Measurements from ENCODE around the gene ZBTB11.
"Not testable (repeated sequence)": the region's sequence is repeated elsewhere in the genome, so short reads cannot be mapped to it uniquely, and the experiment has no call there.

ZBTB11 gene

DNA sequence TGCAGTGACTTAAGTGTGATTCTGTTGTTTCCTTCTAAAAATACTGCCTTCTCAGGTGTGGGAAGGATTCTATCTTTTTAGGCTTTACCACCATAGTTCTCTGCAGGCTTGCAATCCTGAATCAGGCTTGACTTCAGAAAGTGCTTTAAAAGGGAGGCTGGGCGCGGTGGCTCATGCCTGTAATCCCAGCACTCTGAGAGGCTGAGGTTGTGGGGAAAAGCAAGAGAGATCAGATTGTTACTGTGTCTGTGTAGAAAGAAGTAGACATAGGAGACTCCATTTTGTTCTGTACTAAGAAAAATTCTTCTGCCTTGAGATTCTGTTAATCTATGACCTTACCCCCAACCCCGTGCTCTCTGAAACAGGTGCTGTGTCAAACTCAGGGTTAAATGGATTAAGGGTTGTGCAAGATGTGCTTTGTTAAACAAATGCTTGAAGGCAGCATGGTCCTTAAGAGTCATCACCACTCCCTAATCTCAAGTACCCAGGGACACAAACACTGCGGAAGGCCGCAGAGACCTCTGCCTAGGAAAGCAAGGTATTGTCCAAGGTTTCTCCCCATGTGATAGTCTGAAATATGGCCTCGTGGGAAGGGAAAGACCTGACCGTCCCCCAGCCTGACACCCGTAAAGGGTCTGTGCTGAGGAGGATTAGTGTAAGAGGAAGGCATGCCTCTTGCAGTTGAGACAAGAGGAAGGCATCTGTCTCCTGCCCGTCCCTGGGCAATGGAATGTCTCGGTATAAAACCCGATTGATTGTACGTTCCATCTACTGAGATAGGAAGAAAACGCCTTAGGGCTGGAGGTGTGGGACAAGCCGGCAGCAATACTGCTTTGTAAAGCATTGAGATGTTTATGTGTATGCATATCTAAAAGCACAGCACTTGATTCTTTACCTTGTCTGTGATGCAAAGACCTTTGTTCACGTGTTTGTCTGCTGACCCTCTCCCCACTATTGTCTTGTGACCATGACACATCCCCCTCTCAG lies 15.0 kb upstream of the ZBTB11 start:
- DNase-seq, result not testable (repeated sequence)

DNA sequence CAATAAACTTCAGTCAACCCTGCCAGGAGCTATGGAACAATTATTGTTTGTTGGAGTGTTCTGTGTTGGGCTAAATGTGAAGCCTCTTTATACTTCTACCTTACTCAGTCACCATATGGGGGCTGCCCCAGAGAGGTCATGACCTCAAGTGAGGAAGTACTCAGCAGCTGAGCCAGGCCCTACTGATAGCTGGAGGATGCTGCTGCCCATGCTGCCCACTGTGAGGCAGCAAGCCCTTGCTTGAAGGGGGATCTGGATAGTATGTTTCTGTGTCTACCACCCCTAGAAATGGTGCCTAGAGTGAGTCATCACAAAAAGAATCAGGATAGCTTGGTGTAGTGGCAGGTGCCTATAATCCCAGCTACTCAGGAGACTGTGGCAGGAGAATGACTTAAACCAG lies 14.0 kb upstream of the ZBTB11 start:
- DNase-seq, result no peak

DNA sequence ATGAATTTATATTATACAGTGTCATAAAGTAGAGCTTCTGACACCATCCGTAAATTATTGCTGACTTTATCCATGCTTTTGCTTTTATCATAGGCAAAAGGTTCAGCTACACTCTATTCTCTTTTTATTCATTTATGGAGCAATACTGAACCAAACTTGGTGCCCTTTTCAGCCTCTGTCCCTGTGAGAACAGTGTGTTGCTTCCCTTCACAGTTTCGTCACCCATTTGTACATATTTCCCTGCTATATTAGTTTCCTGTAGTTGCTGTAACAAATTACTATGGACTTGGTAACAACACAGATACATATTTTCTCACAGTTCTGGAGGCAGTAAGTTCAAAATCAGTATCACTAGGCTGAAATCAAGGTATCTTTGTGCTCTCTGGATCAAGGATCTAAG lies 12.4 kb upstream of the ZBTB11 start:
- no peak for DNase-seq

DNA sequence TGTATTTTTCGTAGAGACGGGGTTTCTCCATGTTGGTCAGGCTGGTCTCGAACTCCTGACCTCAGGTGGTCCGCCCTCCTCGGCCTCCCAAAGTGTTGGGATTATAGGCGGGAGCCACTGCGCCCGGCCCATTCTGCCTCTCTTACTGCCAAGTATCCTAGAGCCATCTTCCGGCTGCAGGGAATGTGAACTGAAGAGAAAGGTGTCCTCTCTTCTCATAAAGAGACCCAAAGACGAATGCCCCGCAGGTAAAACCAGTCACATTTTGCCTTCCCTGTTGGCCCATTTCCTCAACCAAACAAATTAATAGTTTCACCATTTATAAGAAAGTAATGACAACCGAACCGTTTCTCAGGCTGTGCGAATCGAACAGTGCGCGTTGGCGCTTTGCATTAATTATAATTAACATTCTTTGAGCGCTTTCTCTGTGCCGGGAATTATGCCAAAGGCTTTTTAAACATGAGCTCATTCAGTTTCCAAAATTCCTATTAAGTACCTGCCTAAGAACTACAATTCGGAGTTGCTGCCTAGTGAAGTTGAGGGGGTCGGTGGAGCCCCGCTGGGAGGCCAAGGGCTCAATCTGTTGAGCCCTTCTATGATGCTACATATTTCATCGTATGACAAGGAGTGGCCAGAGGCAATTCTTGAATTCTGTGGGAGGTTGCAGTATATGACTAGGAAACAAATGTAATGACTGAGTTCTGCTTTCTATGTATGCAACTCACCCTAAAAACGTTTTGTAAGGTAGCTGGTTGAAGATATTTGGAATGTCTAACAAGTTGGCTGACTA lies 10.4 kb upstream of the ZBTB11 start:
- peak; percentile 53 for DNase-seq

GRCh38 chr3:101685870-101686307 lies 9.0 kb upstream of the ZBTB11 start:
- no peak for DNase-seq

DNA sequence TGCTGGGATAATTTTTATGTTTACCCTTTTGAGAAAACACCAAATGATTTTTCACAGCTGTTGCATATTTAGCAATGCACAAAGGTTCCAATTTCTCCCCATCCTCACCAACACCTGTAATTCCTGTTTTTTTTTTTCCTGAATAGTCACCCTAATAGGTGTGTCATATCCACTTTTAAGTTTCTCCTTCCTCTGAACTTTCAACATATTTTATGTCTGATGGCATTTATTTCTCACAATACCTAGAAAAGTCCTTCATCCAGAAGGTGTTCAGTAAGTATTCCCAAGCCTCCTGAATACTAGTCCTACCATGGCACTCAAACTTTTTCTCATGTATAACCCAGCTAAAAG lies 8.1 kb upstream of the ZBTB11 start:
- no peak for DNase-seq

DNA sequence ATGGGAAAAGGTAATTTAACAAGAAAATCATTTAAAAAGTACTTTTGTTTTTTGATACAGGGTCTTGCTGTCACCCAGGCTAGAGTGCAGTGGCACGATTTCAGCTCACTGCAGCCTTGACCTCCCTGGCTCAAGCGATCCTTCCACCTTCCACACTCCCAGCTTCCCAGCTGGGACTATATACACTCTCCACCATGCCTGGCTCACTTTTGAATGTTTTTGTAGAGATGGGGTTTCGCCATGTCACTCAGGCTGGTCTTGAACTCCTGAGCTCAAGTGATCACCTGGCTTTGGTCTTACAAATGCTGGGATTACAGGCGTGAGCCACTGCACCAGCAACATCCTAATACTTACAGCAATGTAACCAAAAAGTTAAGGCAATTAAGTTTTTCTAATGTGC lies 3.5 kb upstream of the ZBTB11 start:
- DNase-seq, result no peak

DNA sequence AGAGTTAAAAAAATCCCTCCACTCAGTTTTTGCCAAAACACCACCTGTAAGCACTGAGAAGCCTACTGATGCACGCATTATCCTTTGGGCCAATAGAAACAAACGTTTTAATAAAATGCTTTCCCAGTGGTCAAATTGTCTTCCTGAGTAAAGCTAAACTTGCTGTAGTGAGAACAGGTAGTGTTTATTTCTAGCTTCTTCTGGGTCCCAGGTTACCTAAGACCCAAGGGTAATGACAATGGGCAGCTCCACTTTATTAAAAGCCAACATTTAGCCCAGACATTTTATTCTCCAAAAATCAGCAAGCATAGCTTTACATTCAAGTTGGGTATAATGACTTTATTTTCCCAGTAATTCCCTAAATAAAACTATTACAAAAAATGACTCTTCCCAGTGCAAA lies 1.9 kb upstream of the ZBTB11 start:
- DNase-seq, result not testable (repeated sequence)

GRCh38 chr3:101677436-101678286 lies 729 bp upstream of the ZBTB11 start:
- DNase-seq, result no peak

DNA sequence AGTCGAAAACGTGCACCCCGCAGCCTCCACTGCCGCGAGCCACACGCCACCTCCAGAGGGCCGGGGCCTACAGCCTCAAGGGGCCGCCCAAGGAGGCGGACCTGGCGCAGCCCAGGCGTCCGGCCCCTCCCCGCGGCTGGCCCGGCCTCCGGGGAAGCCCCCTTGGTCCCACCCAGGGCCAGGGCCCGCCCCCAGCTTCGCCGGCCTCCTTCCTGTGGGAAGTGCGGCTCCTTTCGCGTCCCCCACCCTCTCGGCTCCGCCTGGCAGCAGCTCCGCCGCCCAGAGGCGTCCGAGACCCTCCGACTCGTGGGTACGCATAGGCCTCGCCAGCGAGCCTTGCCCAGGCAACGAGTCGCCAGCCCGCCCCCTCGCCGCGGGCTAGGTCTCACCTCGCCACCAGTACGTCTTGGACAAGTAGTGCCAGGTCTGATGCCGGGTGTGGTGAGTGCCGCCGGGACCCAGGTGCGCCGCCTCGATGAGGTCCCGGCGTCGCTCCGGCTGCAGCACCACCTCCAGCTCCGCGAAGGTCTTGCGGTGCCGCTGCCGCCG lies 642 bp downstream of the ZBTB11 start:
- DNase-seq, result peak; percentile 97

- no peak for DNase-seq
Measured at GRCh38 chr3:101675709-101676215, 1.2 kb downstream of the ZBTB11 start.

- no peak for DNase-seq
Measured at GRCh38 chr3:101674518-101674917, 2.4 kb downstream of the ZBTB11 start.

- no peak for DNase-seq
Measured at GRCh38 chr3:101673953-101674352, 3.0 kb downstream of the ZBTB11 start.

- no peak for DNase-seq
Measured at GRCh38 chr3:101671014-101671413, 5.9 kb downstream of the ZBTB11 start.

DNA sequence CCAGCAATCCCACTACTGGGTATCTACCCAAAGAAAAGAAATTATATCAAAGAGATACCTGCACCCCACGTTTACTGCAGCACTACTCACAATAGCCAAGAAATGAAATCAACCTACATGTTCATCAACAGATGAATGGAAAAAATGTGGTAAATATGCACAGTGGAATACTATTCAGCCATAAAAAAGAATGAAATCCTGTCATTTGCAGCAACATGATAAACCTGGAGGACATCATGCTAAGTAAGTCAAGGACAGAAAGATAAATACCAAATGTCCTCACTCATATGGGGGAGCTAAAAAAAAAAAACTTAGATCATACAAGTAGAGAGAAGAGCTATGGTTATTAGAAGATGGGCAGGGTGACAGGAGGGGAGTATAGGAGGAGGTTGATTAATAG lies 9.1 kb downstream of the ZBTB11 start:
- DNase-seq, result no peak

GRCh38 chr3:101667331-101667730 lies 9.6 kb downstream of the ZBTB11 start:
- no peak for DNase-seq

GRCh38 chr3:101665851-101666250 lies 11.1 kb downstream of the ZBTB11 start:
- no peak for DNase-seq

DNA sequence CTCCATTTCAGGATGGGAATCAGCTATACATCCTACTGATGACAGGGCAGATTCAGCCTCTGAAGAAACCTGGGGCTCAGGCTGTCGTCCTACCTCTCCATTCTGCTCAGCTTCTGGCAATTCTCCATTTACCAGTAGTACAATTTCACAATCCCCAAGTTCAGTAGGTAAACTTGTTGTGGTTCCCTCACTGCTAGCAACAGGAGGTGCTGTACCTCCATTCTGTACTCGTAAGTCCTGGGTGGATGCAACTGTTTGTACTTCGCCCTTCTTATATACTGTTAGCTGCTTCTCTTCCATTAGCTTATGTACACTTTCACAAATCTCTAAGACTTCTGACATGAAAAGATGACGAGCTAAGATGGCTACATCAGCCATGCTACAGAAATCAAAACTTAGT lies 11.6 kb downstream of the ZBTB11 start:
- DNase-seq, result no peak

- DNase-seq, result no peak
Measured at GRCh38 chr3:101660714-101661113, 16.2 kb downstream of the ZBTB11 start.

DNA sequence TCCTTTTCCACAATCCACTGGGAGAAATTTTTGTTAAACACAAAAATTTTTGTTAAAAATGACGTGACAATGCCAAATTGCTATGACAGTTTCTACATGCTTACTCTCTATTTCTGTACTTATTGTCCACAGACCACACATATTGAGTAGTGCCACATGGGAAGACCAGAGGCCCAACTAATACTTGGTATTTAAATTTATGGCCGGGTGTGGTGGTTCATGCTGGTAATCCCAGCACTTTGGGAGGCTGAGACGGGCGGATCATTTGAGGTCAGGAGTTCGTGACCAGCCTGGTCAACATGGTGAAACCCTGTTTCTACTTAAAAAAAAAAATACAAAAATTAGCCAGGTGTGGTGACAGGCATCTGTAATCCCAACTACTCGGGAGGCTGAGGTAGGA lies 20.3 kb downstream of the ZBTB11 start:
- DNase-seq, result no peak

DNA sequence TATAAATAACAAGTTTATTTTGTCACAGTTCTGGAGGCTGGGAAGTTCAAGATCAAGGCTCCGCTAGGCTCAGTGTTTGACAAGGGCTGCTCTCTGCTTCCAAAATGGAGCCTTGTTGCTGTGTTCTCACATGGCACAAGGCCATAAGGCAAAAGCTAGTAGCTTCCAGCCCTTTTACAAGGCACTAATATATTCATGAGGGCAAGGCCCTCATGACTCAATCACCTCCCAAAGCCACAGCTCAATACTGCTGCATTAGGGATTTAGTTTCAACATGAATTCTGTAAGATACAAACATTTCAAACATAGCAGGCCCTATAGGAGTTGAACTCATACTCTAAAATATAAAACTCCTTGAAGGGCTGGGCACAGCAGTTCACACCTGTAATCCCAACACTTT lies 30.2 kb downstream of the ZBTB11 start:
- peak; percentile 4 for DNase-seq

GRCh38 chr3:101643861-101644613 lies 32.9 kb downstream of the ZBTB11 start:
- peak; percentile 90 for DNase-seq

All from fibroblast of skin of right biceps (primary cell).